Activated naive CD4-positive, alpha-beta T cell treated with anti-CD3 and anti-CD28 coated beads, Interleukin-2, amount 10 ng/mL, durations not matched to agents 7 days and 5 days (primary cell): ENCODE data around the gene IQCB1.
"Not testable (repeated sequence)": the region's sequence is repeated elsewhere in the genome, so short reads cannot be mapped to it uniquely, and the experiment has no call there.

ENCODE experiments used
- CTCF ChIA-PET: fragments of 350-600 bp; sonication (Branson Sonifier 250); formaldehyde crosslinking; loops from one replicate; lab custom pipeline; 2021; ENCODE audit warnings: antibody characterized with exemption; lab: Charles Lee
- DNase-seq: peaks from one replicate; pipeline ENCODE4 v3.0.0-alpha.2; 2020
- H3K27ac Mint-ChIP-seq: one replicate; pipeline ENCODE4 v1.8.0; 2021; ENCODE audit warnings: mild to moderate bottlenecking, moderate library complexity, mixed read lengths
- H3K27me3 Mint-ChIP-seq: one replicate; pipeline ENCODE4 v1.8.0; 2021; ENCODE audit warnings: mild to moderate bottlenecking, mixed read lengths
- H3K36me3 Mint-ChIP-seq: one replicate; pipeline ENCODE4 v1.8.0; 2021; ENCODE audit warnings: mixed read lengths
- H3K4me1 Mint-ChIP-seq: one replicate; pipeline ENCODE4 v1.8.0; 2021; ENCODE audit warnings: mixed read lengths
- H3K4me3 Mint-ChIP-seq: one replicate; pipeline ENCODE4 v1.8.0; 2021; ENCODE audit warnings: mild to moderate bottlenecking, moderate library complexity, mixed read lengths
- H3K9me3 Mint-ChIP-seq: one replicate; pipeline ENCODE4 v1.8.0; 2021; ENCODE audit warnings: mixed read lengths

IQCB1 gene

GRCh38 chr3:121786485-121786884 lies 48.4 kb downstream of the IQCB1 start:
- Mint-ChIP-seq H3K4me1 (no peaks in the 10 kb centered on the region), H3K27ac (no peak overlapping the region), H3K36me3 (peaks cover 50% of the 10 kb centered on the region), H3K4me3 (no peak overlapping the region), H3K27me3 (no peaks in the 10 kb centered on the region), H3K9me3 (no peaks in the 10 kb centered on the region)
- DNase-seq = no peak
- CTCF ChIA-PET = interaction anchor here (0.6 kb wide), 1 partner anchor 95 kb away, joined by 3 read pairs; no protein-coding TSS in a partner anchor

GRCh38 chr3:121782784-121783183 lies 52.1 kb downstream of the IQCB1 start:
- H3K9me3 Mint-ChIP-seq, H3K4me1 Mint-ChIP-seq, DNase-seq, H3K4me3 Mint-ChIP-seq, H3K27me3 Mint-ChIP-seq, H3K27ac Mint-ChIP-seq, CTCF ChIA-PET: not testable (repeated sequence)
- H3K36me3 Mint-ChIP-seq = peaks cover 54% of the 10 kb centered on the region

DNA sequence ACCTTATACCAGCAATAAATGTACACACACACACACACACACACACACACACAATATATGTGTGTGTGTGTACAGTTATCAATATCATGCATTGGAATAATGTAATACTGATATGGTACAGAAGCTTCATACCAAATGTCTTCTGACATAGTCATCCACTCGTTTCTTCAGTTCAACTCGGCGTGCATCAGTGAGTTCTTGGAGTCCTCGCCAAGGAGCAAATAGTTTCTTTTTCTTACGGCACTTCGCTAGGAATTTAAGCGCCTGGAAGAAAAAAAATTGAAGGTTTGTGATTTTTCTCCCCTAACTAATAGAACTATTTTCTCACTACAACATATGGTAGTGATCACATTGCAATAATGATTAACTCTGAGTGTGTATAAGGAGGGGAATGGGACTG lies 53.2 kb downstream of the IQCB1 start:
- Mint-ChIP-seq H3K9me3 (no peaks in the 10 kb centered on the region), H3K4me1 (no peaks in the 10 kb centered on the region), H3K27ac (no peak overlapping the region), H3K36me3 (peaks cover 52% of the 10 kb centered on the region), H3K27me3 (no peaks in the 10 kb centered on the region), H3K4me3 (no peak overlapping the region)
- DNase-seq = no peak
- CTCF ChIA-PET = no interaction called here

DNA sequence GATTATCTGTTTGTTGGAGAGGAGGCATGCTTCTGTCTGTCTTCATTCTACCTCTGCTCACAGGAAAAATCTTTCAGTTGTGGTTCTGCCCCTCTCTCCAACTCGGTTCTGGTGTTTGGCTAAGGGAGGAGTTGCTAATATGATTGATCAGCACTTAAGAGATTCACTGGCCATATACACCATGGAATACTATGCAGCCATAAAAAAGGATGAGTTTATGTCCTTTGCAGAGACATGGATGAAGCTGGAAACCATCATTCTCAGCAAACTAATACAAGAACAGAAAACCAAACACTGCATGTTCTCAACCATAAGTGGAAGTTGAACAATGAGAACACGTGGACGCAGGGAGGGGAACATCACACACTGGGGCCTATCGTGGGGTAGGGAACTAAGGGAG lies 59.8 kb downstream of the IQCB1 start:
- H3K27me3 Mint-ChIP-seq, H3K4me1 Mint-ChIP-seq, CTCF ChIA-PET, H3K27ac Mint-ChIP-seq, H3K4me3 Mint-ChIP-seq, DNase-seq, H3K9me3 Mint-ChIP-seq: not testable (repeated sequence)
- H3K36me3 Mint-ChIP-seq = peaks cover 65% of the 10 kb centered on the region

- H3K4me3 Mint-ChIP-seq = no peak overlapping the region
- no peak for DNase-seq
- H3K27me3 Mint-ChIP-seq = no peaks in the 10 kb centered on the region
- no peaks in the 10 kb centered on the region for H3K4me1 Mint-ChIP-seq
- H3K27ac Mint-ChIP-seq = no peak overlapping the region
- CTCF ChIA-PET = no interaction called here
- no peaks in the 10 kb centered on the region for H3K9me3 Mint-ChIP-seq
- H3K36me3 Mint-ChIP-seq = peaks cover 47% of the 10 kb centered on the region
These were observed 65.6 kb downstream of the IQCB1 start for GRCh38 chr3:121769246-121769645.

GRCh38 chr3:121768452-121768851 lies 66.4 kb downstream of the IQCB1 start:
- Mint-ChIP-seq H3K4me3 (no peak overlapping the region), H3K9me3 (no peaks in the 10 kb centered on the region), H3K27ac (no peak overlapping the region), H3K4me1 (no peaks in the 10 kb centered on the region), H3K36me3 (peaks cover 41% of the 10 kb centered on the region), H3K27me3 (no peaks in the 10 kb centered on the region)
- CTCF ChIA-PET = no interaction called here
- no peak for DNase-seq

DNA sequence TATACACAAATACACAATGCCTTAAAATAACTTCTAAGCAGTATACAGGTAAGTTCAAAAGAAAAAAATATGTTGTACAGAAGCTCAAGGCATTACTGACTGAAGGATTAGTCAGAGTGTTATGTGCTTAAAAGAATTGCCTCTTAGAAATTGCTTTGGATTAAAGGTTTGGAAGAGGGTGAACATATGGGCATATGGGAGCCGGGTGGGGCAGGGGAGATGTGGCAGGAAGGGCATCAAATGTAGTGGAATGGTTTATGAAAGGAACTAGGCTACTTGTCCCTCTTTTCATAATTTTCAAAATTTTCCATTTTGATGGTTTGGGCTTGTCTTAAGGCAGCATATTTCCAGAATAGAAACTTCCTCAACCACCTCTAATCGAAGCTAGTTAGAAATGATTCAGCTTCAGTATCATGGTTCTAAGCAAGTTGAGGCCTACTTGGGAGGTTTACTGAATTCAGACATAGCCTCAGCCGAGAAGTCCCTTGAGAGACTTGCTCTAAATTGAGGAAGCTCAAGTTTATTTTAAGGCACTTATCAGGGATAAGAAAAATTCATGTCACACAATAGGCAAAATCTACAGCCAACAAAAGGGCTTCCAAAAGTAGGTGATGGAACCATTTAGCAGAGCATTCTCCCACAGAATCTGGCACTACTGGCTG lies 75.2 kb downstream of the IQCB1 start:
- Mint-ChIP-seq H3K36me3 (no peaks in the 10 kb centered on the region), H3K27ac (no peak overlapping the region), H3K27me3 (peaks cover 33% of the 10 kb centered on the region), H3K9me3 (no peaks in the 10 kb centered on the region), H3K4me3 (no peak overlapping the region), H3K4me1 (no peaks in the 10 kb centered on the region)
- CTCF ChIA-PET = no interaction called here
- no peak for DNase-seq

GRCh38 chr3:121758727-121759450 lies 76.0 kb downstream of the IQCB1 start:
- no peak overlapping the region for H3K27ac Mint-ChIP-seq
- CTCF ChIA-PET = no interaction called here
- no peak overlapping the region for H3K4me3 Mint-ChIP-seq
- H3K27me3 Mint-ChIP-seq = peaks cover 39% of the 10 kb centered on the region
- no peaks in the 10 kb centered on the region for H3K4me1 Mint-ChIP-seq
- H3K36me3 Mint-ChIP-seq = no peaks in the 10 kb centered on the region
- no peak for DNase-seq
- H3K9me3 Mint-ChIP-seq = no peaks in the 10 kb centered on the region

DNA sequence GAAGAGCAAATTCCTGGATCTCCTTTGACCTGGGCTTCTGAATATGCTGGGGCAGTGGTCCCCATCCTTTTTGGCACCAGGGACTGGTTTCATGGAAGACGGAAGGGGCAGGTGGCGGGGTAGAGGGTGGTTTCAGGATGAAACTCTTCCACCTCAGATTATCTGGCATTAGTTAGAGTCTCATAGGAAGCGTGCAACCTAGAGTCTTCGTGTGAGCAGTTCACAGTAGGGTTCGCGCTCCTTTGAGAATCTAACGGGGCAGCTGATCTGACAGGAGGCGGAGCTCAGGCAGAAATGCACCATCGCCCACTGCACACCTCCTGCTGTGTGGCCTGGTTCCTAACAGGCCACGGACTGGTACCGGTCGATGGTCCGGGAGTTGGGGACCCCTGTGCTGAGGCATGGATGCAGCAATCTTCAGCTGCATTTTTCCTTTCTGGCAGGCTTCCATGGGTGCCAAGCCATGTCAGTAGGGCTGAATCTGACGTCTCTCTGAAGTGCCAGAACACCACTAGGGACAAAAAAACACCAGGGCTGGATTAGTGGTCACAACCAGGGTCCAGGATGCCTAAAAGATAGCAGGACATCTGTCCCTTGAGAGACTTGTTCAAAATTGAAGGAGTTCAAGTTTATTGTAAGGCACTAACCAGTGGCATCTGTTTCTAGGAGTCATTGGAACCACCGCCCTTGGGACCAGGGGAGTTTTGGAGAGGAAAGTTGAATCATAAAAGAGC lies 76.9 kb downstream of the IQCB1 start:
- Mint-ChIP-seq H3K9me3 (no peaks in the 10 kb centered on the region), H3K4me1 (no peaks in the 10 kb centered on the region), H3K36me3 (no peaks in the 10 kb centered on the region), H3K4me3 (no peak overlapping the region), H3K27ac (no peak overlapping the region), H3K27me3 (peaks cover 39% of the 10 kb centered on the region)
- CTCF ChIA-PET = no interaction called here
- DNase-seq = no peak

GRCh38 chr3:121757087-121757811 lies 77.6 kb downstream of the IQCB1 start:
- H3K9me3 Mint-ChIP-seq = no peaks in the 10 kb centered on the region
- CTCF ChIA-PET = no interaction called here
- H3K4me1 Mint-ChIP-seq = no peaks in the 10 kb centered on the region
- H3K4me3 Mint-ChIP-seq = no peak overlapping the region
- H3K27ac Mint-ChIP-seq = no peak overlapping the region
- H3K36me3 Mint-ChIP-seq = no peaks in the 10 kb centered on the region
- DNase-seq = no peak
- H3K27me3 Mint-ChIP-seq = peaks cover 44% of the 10 kb centered on the region

DNA sequence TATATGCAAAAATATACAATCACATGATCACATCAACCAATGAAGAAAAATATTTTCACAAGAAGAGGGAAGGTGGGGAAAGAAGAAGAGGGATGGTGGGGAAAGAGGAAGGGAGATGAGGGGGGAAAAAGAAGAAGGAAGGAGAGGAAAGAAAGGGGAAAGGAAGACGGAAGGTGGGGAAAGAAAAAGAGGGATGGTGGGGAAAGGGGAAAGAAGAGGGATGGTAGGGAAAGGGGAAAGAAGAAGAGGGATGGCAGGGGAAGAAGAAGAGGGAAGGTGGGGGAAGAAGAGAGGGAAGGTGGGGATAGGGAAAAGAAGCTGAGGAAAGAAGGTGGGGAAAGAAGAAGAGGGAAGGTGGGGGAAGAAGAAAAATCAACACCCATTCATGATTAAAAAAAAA lies 82.1 kb downstream of the IQCB1 start:
- H3K36me3 Mint-ChIP-seq = no peaks in the 10 kb centered on the region
- H3K4me1 Mint-ChIP-seq = peaks cover 2% of the 10 kb centered on the region
- no peak overlapping the region for H3K4me3 Mint-ChIP-seq
- H3K27ac Mint-ChIP-seq = no peak overlapping the region
- no peak for DNase-seq
- CTCF ChIA-PET = no interaction called here
- peaks cover 40% of the 10 kb centered on the region for H3K27me3 Mint-ChIP-seq
- no peaks in the 10 kb centered on the region for H3K9me3 Mint-ChIP-seq

DNA sequence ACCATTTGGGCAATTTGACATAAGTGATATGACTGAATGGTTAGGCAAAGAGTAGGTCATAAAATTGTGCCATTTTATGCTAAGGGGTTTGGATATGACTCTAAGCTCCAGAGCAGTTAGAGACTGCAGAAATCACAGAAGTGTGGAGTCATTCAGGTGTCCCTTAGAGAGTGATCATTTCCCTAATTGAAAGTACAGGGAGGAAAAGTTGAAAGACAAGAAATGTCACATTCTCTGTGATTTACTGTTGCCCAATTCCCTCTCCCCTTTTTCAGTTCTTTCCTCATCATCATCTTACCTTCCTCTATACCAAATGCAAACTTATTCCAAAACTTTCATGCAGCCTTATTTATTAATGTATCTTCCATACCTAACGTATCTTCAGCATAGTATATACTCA lies 82.6 kb downstream of the IQCB1 start:
- Mint-ChIP-seq H3K36me3 (no peaks in the 10 kb centered on the region), H3K4me1 (peaks cover 5% of the 10 kb centered on the region), H3K27me3 (peaks cover 34% of the 10 kb centered on the region), H3K4me3 (no peak overlapping the region), H3K9me3 (no peaks in the 10 kb centered on the region), H3K27ac (no peak overlapping the region)
- CTCF ChIA-PET = no interaction called here
- no peak for DNase-seq

GRCh38 chr3:121750087-121750415 lies 84.8 kb downstream of the IQCB1 start:
- Mint-ChIP-seq H3K36me3 (no peaks in the 10 kb centered on the region), H3K27me3 (peaks cover 28% of the 10 kb centered on the region)

More at GRCh38 chr3:121750087-121750415, 84.8 kb downstream of the IQCB1 start:
- Mint-ChIP-seq H3K9me3 (no peaks in the 10 kb centered on the region), H3K4me3 (no peak overlapping the region), H3K27ac (no peak overlapping the region), H3K4me1 (peaks cover 7% of the 10 kb centered on the region)
- CTCF ChIA-PET = interaction anchor here (0.9 kb wide), 1 partner anchor 203 kb away, joined by 3 read pairs; no protein-coding TSS in a partner anchor
- no peak for DNase-seq
